Right lobe of liver (tissue), 6 donors: ENCODE results near the gene TDRD7. TPM values are rescaled to one million over a fixed set of nuclear protein-coding genes. Genes with fewer than 3 reads are reported as not detected.
A peak's percentile ranks its signal among the peaks of the same experiment; 100 is the strongest.

Source experiments
- ATAC-seq, 4 donors: fragments of 200-7000 bp; cut with Tn5 transposase; one replicate each; pipeline ENCODE4 v1.9.1; 2020; ENCODE audit warnings: mild to moderate bottlenecking in 4 of 4, moderate library complexity in 4 of 4
- DNase-seq, 3 donors: peaks; one replicate each; pipeline ENCODE4 v3.0.0-alpha.2; 2020
- H3K27ac ChIP-seq, 3 donors: fragments of 200-600 bp; one replicate each; pipeline ENCODE4 v1.8.0; 2022
- H3K27me3 ChIP-seq, 2 donors: fragments of 200-600 bp; one replicate each; pipeline ENCODE4 v1.8.0; 2022
- H3K36me3 ChIP-seq, 4 donors: fragments of 200-600 bp; sonication (generic) in 1 of 4; one replicate each; pipeline versions ENCODE4 v1.5.1 to v1.8.0; 2017 to 2022; ENCODE audit warnings: control low read depth in 1 of 4
- H3K4me1 ChIP-seq, 4 donors: fragments of 200-600 bp; sonication (generic) in 1 of 4; one replicate each; pipeline versions ENCODE4 v1.5.1 to v1.8.0; 2017 to 2022; ENCODE audit warnings: control low read depth in 1 of 4
- H3K4me3 ChIP-seq, 3 donors: fragments of 200-600 bp; one replicate each; pipeline ENCODE4 v1.8.0; 2022
- H3K9me3 ChIP-seq, 4 donors: fragments of 200-600 bp; sonication (generic) in 1 of 4; one replicate each; pipeline versions ENCODE4 v1.5.1 to v1.8.0; 2017 to 2022; ENCODE audit warnings: control low read depth in 1 of 4
- POLR2A ChIP-seq: fragments of 450-650 bp; IDR thresholded peaks from one replicate; pipeline ENCODE4 v1.6.1; 2017; ENCODE audit warnings: antibody characterized with exemption, mild to moderate bottlenecking
- WGBS: methylation state at CpG from one replicate; pipeline ENCODE4 v1.1.6; 2018; ENCODE audit warnings: low coverage, low lambda C conversion rate; ENCODE audit not compliant: insufficient coverage; ENCODE audit errors: missing lambda C conversion rate; 5-methylcytosine and 5-hydroxymethylcytosine counted together
- intact Hi-C, 2 donors: fragments of 100-400 bp; cut with DNase I; formaldehyde crosslinking; loops; one replicate each; pipeline versions ENCODE4 v1.11.2 to v1.14.1; 2022
- total RNA-seq, 6 experiments: library from RNA; depleted of rRNA in 2 of 6; stranded (reverse); fragments of >200 nt in 2 of 6; fragmentation: NEBNext Ultra II Directional in 3 of 6; extraction: Animal tissue kit (Norgen Biotek cat#: 25700) in 3 of 6; gene quantifications; one replicate each; pipeline versions ENCODE4 v1.1.0 to v1.2.4, GENCODE V29; 2016 to 2023
- TF ChIP-seq, protein P1 (sequence below), 4 donors: fragments of 200-600 bp in 3 of 4; fragments of 450-650 bp in 1 of 4; IDR thresholded peaks; one replicate each; pipeline versions ENCODE4 v1.5.1 to v1.8.0; 2016 to 2022; ENCODE audit warnings: antibody characterized with exemption in 4 of 4, mild to moderate bottlenecking in 2 of 4
- donor health status: DM: no; HTN: yes; CAD: no.
- donor health status: DM: no; HTN: no; CAD: no.
- donor health status: DM: no; HTN: no; CAD: no.
- donor health status: DM: no; HTN: yes; CAD: no.
- donor health status: DM: no; HTN: yes; CAD: no.

The TDRD7 gene
- total RNA-seq, 6 experiments from 2014 or later, result 4.2 to 8.7 (median 6.8) TPM

DNA sequence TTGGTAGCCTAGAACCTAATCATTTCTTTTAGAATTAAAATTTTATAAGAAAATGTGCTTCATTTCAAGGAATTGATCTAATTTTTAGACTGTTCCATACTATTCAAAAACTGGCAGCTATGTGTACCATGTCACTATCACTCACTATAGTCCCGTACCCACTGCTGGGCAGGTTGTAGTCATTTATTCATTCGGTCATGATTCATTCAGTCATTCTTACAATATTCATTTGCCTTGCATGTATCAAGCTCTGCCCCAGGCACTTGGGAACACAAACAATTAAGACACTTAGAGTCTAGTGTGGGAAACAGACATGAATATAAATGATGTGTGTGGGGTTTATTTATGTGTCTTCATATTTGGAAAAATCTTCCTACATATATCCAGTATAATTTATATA is 26.4 kb downstream of the TDRD7 start:
- intact Hi-C loops, result no loop called here
- 88% methylated on average over 2 of the region's 2 CpGs for WGBS
- no peak for ATAC-seq
- Histone ChIP-seq H3K36me3 (peaks cover 0 to 7% (median 0%) of the 10 kb centered on the region in 4 donors), H3K4me1 (no peaks in the 10 kb centered on the region), H3K4me3 (no peak overlapping the region), H3K27me3 (no peaks in the 10 kb centered on the region), H3K27ac (no peak overlapping the region), H3K9me3 (no peaks in the 10 kb centered on the region)
- DNase-seq, result no peak
- TF ChIP-seq, protein P1, sequence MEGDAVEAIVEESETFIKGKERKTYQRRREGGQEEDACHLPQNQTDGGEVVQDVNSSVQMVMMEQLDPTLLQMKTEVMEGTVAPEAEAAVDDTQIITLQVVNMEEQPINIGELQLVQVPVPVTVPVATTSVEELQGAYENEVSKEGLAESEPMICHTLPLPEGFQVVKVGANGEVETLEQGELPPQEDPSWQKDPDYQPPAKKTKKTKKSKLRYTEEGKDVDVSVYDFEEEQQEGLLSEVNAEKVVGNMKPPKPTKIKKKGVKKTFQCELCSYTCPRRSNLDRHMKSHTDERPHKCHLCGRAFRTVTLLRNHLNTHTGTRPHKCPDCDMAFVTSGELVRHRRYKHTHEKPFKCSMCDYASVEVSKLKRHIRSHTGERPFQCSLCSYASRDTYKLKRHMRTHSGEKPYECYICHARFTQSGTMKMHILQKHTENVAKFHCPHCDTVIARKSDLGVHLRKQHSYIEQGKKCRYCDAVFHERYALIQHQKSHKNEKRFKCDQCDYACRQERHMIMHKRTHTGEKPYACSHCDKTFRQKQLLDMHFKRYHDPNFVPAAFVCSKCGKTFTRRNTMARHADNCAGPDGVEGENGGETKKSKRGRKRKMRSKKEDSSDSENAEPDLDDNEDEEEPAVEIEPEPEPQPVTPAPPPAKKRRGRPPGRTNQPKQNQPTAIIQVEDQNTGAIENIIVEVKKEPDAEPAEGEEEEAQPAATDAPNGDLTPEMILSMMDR (IDR thresholded peaks at IDR 0.05), result no peak
- TF ChIP-seq POLR2A, result no peak

DNA sequence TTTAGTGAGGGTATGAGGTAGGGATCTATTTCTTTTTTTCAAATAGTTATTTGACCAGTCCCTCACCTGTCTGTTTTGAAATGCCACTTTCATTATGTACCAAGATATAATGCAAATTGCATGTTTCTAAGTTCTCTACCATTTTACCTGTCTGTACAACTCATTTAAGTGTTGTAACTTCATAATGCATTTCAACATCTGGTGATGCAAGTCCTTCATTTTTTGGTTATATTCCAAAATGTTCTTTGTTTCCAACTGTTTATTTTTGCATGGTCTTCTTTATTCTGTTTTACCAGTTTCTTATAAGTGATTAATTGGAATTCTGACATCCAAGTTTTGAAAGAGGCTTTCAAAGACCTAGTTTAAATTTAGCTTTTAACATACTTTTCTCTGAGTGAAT is 26.8 kb downstream of the TDRD7 start:
- H3K36me3 ChIP-seq, result peaks cover 0 to 7% (median 0%) of the 10 kb centered on the region in 4 donors
- no peaks in the 10 kb centered on the region for H3K9me3 ChIP-seq
- intact Hi-C loops, result no loop called here

DNA sequence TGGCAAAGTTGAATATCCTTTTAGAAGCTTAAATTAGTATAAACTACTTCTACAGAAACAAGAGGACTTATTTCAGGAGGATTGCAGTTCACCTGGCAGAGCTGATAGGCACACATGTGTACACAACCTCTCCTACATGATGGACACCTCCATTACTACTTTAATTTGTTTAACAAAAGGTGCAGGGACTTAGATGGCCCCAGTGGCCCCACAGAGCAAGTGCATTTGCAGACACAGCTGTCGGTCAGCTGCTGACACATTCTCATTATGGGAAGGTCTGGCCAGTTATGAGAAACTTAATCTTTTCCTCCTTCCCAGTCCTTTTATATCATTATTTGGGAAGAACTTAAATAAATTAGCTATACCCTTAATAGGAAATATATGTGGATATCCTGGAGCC is 28.3 kb downstream of the TDRD7 start:
- DNase-seq, result no peak
- Histone ChIP-seq H3K27ac (no peak overlapping the region), H3K4me3 (no peak overlapping the region), H3K36me3 (peaks cover 0 to 7% (median 0%) of the 10 kb centered on the region in 4 donors), H3K27me3 (no peaks in the 10 kb centered on the region), H3K9me3 (no peaks in the 10 kb centered on the region), H3K4me1 (no peaks in the 10 kb centered on the region)
- no peak for TF ChIP-seq POLR2A
- TF ChIP-seq, protein P1 (IDR thresholded peaks at IDR 0.05), result no peak
- intact Hi-C loops, result no loop called here
- 80% methylated on average over 1 of the region's 1 CpG for WGBS
- ATAC-seq, result no peak

More for the DNA sequence above, 26.8 kb downstream of the TDRD7 start:
- Histone ChIP-seq H3K27ac (no peak overlapping the region), H3K4me3 (no peak overlapping the region), H3K27me3 (no peaks in the 10 kb centered on the region), H3K4me1 (no peaks in the 10 kb centered on the region)
- TF ChIP-seq, protein P1 (IDR thresholded peaks at IDR 0.05), result no peak
- no peak for TF ChIP-seq POLR2A
- no peak for DNase-seq
- ATAC-seq, result no peak

DNA sequence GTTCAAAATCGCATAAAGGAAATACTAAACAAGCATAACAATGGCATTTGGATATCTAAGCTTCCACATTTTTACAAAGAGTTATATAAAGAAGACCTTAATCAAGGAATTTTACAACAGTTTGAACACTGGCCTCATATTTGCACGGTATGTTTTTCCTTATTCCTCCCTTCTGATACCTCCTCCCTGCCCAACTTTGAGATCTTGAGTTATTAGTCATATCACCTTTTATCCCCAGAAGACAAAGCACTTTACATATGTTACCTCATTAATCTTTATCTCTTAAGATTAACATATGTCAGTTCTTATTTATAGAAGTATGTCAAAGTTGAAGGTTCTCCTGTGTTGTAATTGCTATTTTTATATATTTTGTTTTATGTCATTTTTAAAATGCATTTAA is 29.8 kb downstream of the TDRD7 start:
- intact Hi-C loops, result no loop called here
- Histone ChIP-seq H3K27ac (no peak overlapping the region), H3K4me1 (no peaks in the 10 kb centered on the region), H3K9me3 (no peaks in the 10 kb centered on the region), H3K36me3 (peaks cover 0 to 7% (median 0%) of the 10 kb centered on the region in 4 donors), H3K27me3 (no peaks in the 10 kb centered on the region), H3K4me3 (no peak overlapping the region)
- DNase-seq, result no peak
- WGBS, result 89% methylated on average over 2 of the region's 2 CpGs
- TF ChIP-seq, protein P1 (IDR thresholded peaks at IDR 0.05), result no peak
- TF ChIP-seq POLR2A, result no peak
- ATAC-seq, result no peak

DNA sequence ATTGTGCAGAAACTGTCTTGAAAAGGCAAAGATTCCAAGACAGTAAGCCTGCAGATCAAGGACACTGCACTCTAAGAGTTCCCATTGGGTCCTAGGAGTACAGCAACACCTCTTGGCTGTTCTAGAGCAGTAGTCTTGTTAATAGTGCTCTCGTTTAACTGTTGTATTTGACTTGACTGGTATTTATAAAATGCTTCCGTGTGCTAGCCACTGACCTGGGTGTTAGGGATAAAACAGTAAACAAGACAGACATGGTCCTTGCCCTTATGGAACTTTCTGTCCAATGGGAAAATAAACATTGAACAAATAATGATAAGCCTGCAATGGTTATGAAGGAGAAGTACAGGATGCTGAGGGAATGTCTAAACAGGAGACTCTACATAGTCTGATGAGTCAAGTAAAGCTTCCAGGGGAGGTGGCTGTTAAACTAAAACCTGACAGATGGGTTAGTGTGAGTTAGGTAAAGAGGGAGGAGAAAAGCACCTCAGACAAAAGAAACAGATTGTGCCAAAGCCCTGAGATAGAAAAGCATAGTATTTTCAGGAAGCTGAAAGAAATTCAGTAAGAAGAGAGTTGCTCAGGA is 33.3 kb downstream of the TDRD7 start:
- H3K36me3 ChIP-seq, result no peaks in the 10 kb centered on the region
- ATAC-seq (peak in 1 of 4 donors; percentile 79), DNase-seq (no peak)
- H3K4me1 ChIP-seq, result no peaks in the 10 kb centered on the region
- no peak overlapping the region for H3K4me3 ChIP-seq
- intact Hi-C loops, result no loop called here
- WGBS, result 59% methylated on average over 2 of the region's 2 CpGs
- no peaks in the 10 kb centered on the region for H3K9me3 ChIP-seq
- TF ChIP-seq, protein P1 (IDR thresholded peaks at IDR 0.05), result no peak
- no peak for TF ChIP-seq POLR2A
- no peaks in the 10 kb centered on the region for H3K27me3 ChIP-seq
- no peak overlapping the region for H3K27ac ChIP-seq
